ENCODE results near the gene SEMA6C.

The SEMA6C gene

DNA sequence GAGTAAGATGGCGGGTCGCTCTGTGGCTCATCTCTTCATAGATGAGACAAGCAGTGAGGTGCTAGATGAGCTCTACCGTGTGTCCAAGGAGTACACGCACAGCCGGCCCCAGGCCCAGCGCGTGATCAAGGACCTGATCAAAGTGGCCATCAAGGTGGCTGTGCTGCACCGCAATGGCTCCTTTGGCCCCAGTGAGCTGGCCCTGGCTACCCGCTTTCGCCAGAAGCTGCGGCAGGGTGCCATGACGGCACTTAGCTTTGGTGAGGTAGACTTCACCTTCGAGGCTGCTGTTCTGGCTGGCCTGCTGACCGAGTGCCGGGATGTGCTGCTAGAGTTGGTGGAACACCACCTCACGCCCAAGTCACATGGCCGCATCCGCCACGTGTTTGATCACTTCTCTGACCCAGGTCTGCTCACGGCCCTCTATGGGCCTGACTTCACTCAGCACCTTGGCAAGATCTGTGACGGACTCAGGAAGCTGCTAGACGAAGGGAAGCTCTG lies 12.4 kb upstream of the SEMA6C start:
- no peak for DNase-seq (ENCODE audit: low read depth)
- H3K4me3 ChIP-seq (ENCODE audit: control insufficient read depth, low read depth, low read length) = no peak overlapping the region
- TF ChIP-seq, protein P1, sequence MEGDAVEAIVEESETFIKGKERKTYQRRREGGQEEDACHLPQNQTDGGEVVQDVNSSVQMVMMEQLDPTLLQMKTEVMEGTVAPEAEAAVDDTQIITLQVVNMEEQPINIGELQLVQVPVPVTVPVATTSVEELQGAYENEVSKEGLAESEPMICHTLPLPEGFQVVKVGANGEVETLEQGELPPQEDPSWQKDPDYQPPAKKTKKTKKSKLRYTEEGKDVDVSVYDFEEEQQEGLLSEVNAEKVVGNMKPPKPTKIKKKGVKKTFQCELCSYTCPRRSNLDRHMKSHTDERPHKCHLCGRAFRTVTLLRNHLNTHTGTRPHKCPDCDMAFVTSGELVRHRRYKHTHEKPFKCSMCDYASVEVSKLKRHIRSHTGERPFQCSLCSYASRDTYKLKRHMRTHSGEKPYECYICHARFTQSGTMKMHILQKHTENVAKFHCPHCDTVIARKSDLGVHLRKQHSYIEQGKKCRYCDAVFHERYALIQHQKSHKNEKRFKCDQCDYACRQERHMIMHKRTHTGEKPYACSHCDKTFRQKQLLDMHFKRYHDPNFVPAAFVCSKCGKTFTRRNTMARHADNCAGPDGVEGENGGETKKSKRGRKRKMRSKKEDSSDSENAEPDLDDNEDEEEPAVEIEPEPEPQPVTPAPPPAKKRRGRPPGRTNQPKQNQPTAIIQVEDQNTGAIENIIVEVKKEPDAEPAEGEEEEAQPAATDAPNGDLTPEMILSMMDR (conservative IDR thresholded peaks at IDR 0.05; ENCODE audit: control insufficient read depth, insufficient read depth, low read depth, low read length) = no peak

DNA sequence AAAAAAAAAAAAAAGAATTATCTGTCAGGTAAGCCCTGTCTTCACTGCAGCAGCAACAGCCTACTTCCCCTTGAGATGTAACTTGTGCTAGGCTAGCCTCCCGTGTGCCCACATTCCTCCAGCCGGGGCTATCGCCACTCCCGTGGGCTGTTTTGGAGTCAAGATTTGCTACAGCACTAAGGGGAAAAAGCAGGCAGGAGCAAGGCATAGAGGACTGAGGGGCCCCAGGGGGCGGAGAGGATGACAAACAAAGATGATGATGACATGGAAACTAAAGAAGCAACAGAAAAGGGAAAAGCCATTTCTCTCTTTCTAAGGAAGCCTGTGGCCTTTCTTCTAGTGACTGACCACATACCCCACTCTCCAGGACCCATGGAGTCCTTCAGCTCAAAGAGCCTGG lies 11.9 kb upstream of the SEMA6C start:
- no peak for DNase-seq (ENCODE audit: low read depth)
- TF ChIP-seq, protein P1 (conservative IDR thresholded peaks at IDR 0.05; ENCODE audit: control insufficient read depth, insufficient read depth, low read depth, low read length) = no peak
- H3K4me3 ChIP-seq (ENCODE audit: control insufficient read depth, low read depth, low read length) = no peak overlapping the region

DNA sequence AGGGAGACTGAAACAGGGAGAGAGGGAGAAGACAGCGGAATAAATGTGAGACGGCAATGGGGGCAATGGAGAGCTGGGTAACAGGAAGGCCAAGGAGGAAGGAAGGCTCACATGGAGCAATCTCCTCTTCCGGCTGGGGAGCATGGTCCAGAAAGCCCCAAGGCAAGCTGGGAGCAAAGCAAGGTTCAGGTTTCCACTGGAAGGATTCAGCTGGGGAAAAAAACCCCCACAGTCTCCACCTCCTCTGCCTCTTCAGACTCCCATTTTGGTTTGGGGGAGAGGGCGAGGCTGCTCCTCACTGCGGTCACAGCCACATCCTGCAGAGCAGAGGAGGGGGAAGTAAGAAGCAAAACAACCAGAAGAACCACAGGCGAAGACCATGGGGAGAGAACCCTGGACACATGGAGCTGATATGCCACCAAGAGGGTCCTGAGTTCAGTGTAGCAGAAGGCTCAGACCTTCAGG lies 10.7 kb upstream of the SEMA6C start:
- H3K4me3 ChIP-seq (ENCODE audit: control insufficient read depth, low read depth, low read length) = no peak overlapping the region
- no peak for DNase-seq (ENCODE audit: low read depth)
- TF ChIP-seq, protein P1 (conservative IDR thresholded peaks at IDR 0.05; ENCODE audit: control insufficient read depth, insufficient read depth, low read depth, low read length) = no peak

DNA sequence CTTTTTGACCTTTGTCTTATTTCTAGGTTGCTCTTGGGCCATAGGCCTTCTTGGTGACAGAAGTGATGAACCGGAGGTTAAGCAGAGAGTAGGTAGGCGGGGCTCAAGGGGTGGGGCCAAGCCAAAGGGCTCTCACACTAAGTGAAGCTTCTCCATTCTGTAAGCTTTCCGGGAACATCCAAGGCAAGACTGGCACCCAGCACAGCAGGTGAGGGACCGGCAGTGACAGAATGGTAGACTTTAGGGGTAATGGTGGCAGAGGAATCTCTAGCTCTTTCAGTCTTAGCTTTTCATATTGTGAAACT lies 10.0 kb upstream of the SEMA6C start, which contains the start of gene TNFAIP8L2:
Gene TNFAIP8L2 (plus strand): TSS at position 135 of the 305 bp plus-strand sequence. CDS start 2,049 bp downstream, outside the sequence.
- no peak within 1 kb of the TSS for H3K4me3 ChIP-seq (ENCODE audit: control insufficient read depth, low read depth, low read length)
- no peak for DNase-seq (ENCODE audit: low read depth)
- TF ChIP-seq, protein P1 (conservative IDR thresholded peaks at IDR 0.05; ENCODE audit: control insufficient read depth, insufficient read depth, low read depth, low read length) = no peak

DNA sequence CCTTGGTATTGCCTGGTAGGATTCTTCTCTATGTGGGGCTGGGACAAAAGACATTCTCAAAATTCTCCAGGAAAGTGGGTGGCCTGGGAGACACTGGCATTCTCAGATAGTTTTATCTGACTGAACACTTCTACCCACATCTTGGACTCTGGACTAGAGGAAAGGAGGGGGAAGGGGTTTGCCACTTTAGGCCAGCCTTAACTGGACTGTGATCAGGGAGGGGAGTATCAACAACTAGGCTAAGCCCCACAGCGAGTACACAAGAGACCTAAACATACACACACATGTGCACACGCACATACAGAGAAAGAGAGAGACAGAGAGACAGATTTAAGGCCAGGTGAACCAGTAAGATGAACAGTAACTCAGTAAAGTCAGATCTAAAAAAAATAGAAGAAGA lies 1.2 kb upstream of the SEMA6C start:
- no peak overlapping the region for H3K4me3 ChIP-seq (ENCODE audit: control insufficient read depth, low read depth, low read length)
- TF ChIP-seq, protein P1 (conservative IDR thresholded peaks at IDR 0.05; ENCODE audit: control insufficient read depth, insufficient read depth, low read depth, low read length) = no peak
- DNase-seq (ENCODE audit: low read depth) = no peak

DNA sequence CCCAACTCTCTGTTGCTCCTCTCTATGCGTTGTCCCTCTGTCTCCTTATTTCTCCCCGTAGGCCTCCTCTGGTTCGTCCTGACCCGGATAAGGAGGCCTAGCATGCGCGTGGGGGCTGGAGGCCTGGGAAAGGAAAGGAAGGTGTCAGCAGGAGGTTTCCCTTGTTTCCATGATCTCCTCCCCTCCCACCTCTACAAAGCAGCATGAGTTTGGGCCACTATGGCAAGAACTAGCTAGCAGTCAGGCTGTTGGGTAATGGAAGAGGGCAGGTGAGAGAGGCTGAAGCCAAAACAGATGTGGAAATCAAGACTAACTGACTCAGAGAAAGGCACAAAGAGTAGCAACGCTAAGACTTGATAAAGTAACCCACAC lies 687 bp upstream of the SEMA6C start:
- peak overlapping the region; percentile 66 for H3K4me3 ChIP-seq (ENCODE audit: control insufficient read depth, low read depth, low read length)
- TF ChIP-seq, protein P1 (conservative IDR thresholded peaks at IDR 0.05; ENCODE audit: control insufficient read depth, insufficient read depth, low read depth, low read length) = no peak
- DNase-seq (ENCODE audit: low read depth) = peak; percentile 50

DNA sequence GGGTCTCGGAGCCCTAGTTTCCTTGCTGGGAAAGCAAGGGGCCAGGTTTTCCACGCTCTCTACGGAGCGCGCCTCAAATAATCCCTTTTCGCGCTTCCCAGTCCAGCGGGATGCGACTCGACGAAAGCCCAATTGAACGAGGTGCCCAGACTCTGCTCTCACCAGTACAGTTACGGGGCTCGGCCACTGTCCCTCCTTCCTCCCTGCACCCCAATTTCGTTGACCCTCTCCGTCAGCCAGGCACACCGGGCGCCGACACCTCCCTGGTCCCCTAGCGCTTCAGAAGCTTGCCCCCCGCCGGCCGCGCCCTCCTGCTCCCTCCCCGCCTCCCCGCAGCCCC lies 389 bp downstream of the SEMA6C start:
- H3K4me3 ChIP-seq (ENCODE audit: control insufficient read depth, low read depth, low read length) = peak overlapping the region; percentile 66
- DNase-seq (ENCODE audit: low read depth) = no peak
- TF ChIP-seq, protein P1 (conservative IDR thresholded peaks at IDR 0.05; ENCODE audit: control insufficient read depth, insufficient read depth, low read depth, low read length) = no peak

Measured in fibroblast of mammary gland (primary cell).